Stimulated activated CD4-positive, alpha-beta T cell treated with anti-CD3 and anti-CD28 coated beads, Interleukin-15, amount 100 ng/mL, for 1 hour (primary cell): ENCODE data around the gene DTX2.
"Not testable (repeated sequence)": the region's sequence is repeated elsewhere in the genome, so short reads cannot be mapped to it uniquely, and the experiment has no call there.

ENCODE experiments used
- DNase-seq, 2 donors: peaks; one replicate each; pipeline ENCODE4 v3.0.0-alpha.2; 2020; ENCODE audit warnings: low read depth in 1 of 2, low spot score in 1 of 2

DTX2 gene

DNA sequence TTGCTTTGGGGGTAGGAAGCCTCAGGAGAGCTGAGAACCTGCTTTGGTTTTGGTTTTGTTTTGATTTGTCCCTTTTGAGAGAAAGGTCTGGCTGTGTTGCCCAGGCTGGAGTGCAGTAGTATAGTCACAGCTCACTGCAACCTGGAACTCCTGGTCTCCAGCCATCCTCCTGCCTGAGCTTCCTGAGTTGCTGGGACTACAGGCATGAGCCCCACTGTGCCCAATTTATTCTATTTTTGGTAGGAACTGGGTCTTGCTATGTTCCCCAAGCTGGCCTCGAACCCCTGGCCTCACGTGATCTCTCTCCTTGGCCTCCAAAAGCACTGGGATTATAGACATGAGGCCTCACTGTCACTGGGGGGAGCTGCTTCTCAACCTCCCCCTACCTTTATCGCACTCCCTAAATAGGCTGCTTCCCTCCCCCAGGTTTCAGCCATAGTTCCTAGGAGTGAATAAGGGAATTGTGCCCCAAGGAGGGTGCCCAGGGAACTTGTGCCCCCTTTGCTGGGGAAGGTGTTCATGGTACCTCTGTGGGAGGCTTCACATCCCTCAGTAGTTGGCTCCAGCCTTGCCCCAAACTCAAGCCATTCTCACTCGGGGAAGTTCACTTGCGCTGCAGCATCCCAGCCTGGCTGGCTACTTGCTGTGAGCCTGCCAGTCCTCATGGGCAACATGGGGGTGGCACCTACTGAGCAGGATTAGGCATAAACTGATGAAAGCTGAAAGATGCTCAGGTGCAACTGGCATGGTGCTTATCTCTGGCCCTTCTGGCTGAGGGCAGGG is 18.7 kb upstream of the DTX2 start:
- not testable (repeated sequence) for DNase-seq

DNA sequence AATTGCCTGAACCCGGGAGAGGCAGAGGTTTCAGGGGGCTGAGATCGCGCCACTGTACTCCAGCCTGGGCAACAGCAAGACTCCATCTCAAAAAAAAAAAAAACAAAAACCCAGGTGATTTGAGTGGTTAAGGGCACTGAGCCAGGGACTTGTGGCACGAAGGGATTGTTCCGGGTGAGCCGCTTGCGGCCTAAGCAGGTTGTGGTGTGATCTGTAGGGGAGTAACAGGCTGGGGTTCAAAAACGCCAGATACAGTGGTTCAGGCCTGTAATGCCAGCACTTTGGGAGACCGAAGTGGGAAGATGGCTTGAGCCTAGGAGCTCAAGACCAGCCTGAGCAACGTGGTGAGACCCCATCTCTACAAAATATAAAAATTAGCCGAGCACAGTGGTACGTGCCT is 17.7 kb upstream of the DTX2 start:
- DNase-seq = not testable (repeated sequence)

DNA sequence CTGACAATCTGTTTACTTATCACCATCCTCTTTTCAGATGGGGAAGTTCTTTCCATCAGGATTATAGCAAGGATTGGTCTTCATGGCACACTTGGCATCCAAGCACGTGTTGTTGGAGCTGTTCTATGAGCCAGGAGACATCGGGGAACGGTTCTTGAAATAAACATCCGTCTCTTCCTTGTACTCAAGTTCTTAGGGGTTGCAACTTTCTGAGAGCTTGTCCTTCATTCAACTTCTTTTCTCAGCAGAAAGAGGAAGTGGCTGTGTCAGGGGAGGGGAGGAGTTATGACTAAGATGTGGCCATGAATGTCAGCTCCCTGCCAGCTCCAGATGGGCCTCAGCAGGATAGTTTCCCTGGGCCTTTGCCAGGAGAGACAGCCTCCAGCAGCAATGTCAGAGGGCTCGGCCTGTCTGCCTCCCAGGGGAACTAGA is 15.9 kb upstream of the DTX2 start:
- DNase-seq = not testable (repeated sequence)

DNA sequence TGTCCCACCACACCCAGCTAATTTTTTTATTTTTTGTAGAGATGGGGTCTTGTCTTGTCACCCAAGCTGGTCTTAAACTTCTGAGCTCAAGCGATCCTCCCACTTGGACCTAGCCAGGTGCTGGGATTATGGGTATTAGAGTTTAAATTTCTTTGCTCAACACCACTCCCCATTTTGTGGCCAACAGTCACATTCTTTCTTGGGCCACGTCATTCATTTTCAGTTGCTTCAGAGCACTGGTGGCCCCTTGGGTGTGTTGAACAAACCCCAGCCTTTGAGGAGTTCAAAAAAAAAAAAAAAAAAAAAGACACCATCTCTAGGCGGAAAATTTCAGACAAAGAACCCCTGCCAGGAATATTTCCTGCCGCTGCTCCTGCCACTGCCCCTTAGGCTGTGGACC is 4.5 kb upstream of the DTX2 start:
- DNase-seq = not testable (repeated sequence)

DNA sequence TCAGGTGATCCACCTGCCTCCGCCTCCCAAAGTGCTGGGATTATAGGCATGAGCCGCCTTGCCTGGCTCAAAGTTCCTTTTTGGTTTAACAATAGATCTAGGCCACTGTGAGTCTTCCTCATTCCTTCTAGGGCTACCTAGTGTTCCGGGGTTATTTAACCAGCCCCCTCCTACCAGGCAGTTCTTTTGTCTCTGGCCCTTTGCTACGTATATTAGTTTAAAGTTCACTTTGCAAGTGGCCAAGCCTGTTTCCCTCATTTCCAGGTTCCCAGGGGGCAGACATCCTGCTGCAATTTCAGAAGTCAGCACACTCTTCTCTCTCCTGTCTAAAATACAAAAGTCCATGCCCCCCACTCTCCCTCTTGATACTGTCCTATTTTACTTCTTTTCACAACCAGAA is 3.0 kb upstream of the DTX2 start:
- DNase-seq = not testable (repeated sequence)

DNA sequence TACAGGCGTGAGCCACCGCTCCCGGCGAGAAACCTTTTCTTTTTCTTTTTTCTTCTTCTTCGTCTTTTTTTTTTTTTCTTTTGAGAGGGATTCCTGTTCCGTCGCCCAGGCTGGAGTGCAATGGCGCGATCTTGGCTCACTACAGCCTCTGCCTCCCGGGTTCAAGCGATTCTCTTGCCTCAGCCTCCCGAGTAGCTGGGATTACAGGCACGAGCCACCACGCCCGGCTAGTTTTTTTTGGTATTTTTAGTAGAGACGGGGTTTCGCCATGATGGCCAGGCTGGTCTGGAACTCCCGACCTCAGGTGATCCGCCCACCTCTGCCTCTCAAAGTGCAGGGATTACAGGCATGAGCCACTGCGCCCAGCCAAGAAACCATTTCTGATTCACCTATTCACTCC is 742 bp upstream of the DTX2 start:
- DNase-seq = not testable (repeated sequence)

DNA sequence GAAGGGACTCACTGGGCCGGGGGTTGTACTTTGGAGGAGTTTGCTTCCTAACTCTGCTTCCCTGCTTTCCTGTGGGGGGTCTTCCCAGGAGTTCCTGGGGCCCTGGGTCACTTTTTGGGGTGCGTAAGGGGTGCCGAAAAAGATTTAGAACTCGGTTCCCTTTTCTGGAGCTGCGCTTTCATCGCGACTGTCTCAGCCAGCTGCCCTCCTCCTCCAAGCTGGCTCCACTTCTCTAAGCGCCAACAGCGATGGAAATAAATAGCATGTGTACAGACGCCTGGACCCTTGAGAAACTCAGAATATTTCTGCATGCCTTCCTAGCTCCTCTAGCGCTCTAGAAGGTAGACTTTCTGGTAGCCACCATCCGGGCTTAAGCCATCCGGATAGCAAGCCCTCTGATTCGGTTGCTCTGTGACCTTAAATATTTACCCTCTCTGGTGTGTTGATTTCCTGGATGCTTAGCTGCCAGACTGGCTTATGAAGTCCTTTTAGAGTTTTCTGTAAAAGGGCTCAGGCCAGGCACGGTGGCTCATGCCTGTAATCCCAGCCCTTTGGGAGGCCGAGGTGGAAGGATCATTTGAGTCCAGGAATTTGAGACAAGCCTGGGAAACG is 868 bp downstream of the DTX2 start:
- not testable (repeated sequence) for DNase-seq

DNA sequence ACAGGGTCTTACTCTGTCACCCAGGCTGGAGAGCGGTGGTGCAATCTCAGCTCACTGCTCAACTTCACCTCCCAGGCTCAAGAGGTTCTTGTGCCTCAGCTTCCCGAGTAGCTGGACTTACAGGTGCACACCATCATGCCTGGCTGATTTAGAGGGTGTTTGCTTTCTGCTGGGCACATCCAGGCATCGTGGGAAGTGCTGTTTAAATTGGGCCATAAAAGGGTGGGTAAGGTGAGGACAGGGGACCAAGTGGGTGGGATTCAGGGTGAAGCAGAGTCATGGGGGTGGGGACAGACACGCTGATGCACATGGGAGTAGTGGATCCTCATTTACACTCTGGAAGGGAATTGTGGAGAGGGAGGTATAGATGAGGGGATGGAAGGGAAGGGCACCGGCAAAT is 3.5 kb downstream of the DTX2 start:
- not testable (repeated sequence) for DNase-seq

DNA sequence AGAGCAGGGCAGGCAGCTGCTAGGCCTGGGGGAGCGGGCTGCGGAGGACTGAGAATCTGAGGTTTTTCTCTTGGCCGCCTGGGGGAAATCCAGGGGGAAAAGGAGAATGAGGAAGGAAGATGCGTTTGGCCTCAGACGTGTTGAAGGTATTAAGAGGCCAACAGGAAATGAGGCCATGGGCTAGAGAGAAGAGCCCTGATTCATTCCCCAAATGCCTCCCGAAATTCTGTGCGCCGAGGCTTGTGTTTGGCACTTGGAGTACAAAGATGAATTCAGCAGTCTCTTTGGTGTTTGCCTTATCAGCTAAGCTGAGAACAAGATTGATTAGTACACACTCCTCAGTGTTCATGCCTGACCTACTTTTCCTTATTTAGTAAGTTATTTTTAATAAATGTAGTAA is 4.4 kb downstream of the DTX2 start:
- DNase-seq = not testable (repeated sequence)

DNA sequence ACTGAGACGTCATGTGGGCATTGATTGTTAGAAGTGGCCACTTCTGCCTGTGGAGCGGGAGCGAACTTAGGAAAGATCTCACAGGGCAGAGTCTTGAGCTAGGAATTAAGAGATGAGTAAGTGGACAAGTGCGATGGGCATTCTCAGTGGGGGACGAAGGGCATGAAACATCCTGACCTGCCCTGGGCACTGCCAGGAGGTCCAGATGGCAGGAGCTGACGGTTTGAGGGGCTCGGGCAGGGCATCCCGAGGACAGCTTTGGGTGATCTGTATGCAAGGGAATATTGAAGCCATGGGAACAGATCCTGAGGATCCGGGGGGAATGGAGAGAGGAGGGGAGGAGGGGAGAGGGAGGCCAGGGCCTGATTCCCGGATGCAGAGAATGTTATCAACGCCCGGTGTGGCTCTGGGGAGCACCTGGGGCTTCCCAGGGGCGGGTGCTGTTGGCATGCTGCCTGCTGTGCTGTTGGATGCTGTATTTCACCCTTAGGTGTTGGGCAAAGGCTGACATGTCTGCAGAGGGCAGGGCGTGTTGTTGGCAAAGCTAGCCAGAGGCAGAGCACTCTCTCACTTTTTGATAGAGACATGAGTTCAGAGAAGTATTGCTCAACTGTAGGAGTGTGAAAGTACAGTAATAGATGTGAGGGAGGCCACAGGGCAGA is 6.4 kb downstream of the DTX2 start:
- not testable (repeated sequence) for DNase-seq

DNA sequence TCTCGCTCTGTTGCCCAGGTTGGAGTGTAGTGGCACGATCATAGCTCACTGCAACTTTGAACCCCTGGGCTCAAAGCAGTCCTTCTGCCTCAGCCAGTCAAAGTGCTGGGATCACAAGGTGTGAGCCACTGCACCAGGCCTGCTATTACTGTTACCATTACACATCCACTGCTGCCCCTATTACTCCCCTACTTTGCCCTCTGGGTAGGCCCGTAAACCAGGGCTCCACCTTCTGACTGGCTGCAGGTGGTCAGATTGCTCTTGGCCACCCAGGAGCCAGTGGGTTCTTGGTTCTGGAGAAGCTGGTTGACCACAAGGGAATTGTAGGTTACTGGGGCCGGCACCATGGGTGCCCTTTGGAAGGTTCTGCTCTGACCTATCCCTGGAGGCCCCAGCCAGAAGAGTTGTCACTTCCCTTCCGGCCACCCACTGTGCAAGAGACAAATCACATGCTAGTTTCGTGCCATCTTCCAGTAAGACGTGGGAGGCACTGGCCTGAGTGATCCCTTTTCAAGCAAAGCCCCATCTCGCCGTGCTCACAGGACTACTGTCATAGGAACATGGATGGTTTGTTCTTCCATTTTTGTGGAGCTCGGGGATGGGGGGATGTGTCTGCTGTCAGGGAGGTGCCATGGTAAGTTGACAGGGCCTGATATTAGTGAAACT is 10.2 kb downstream of the DTX2 start:
- DNase-seq = not testable (repeated sequence)

DNA sequence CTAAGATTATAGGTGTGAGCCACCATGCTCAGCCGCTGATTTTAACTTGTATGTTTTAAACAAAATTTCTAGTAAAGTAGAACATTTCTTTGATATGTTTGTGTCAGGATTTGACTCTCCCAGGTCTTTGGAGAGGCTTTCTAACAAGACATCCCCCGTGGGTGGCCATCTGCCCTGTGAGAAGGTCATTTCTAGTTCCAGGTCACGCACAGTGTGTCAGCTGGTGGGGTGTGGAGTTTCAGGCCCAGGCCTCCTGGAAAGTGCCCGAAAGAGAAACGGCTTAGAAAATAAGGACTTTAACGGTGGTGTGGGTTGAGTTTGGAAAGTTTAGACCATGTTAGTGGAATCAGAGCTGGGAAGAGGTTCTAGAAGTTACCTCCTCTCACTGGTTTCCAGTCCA is 11.6 kb downstream of the DTX2 start:
- DNase-seq = not testable (repeated sequence)

DNA sequence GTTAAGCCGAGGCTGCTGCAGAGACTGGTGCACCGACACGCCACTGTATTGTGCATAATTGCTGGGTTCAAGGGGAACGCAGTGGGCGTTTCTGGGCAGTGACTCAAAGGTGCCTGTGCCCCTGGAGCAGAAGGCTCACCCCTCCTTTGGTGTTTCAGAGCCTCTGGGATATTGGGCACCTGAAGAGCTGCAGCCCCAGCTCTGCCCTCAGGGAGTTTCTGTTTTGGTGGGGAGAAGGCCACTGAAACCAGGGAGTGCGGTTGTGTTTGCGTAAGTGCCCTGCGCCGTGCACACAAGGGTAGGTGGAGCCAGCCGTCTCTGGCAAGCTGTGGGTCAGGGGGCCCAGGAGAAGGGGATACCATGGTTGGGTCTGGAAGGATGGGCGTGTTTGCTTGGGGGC is 14.8 kb downstream of the DTX2 start:
- not testable (repeated sequence) for DNase-seq

DNA sequence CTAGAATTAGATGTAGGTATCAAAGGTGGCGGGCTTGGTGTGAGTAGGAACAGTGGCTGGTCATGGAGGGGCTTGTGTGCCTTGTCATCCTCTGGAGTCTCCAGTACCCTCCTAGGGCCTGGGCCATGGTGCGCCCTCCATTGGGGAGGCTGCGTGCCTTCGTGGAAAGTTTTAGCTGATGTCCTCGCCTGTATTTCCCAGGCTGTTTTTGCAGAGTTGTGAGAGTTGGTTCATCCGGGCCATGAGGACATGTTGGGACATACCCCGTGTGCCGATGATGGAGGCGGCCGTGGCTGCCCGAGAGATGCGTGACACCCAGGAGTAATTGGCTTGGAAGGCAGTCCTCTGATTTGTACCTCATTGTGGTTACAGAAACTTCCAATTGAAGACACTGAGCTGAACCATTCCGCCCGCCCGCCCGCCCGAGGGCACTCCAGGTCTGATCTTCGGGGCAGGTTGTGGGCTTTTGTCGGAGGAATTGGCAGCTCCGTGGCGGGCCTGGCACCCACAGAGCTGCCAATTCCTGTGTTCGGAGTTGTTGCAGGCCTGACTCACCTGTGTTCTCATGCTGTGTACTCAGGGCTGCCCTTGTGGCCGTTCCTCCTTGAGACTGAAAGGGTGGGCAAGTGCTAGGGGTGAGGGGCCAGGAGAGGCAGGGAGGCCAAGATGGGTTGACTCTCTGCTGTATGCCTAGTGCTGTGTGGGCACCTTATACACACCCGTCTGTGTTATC is 15.4 kb downstream of the DTX2 start:
- DNase-seq = not testable (repeated sequence)

DNA sequence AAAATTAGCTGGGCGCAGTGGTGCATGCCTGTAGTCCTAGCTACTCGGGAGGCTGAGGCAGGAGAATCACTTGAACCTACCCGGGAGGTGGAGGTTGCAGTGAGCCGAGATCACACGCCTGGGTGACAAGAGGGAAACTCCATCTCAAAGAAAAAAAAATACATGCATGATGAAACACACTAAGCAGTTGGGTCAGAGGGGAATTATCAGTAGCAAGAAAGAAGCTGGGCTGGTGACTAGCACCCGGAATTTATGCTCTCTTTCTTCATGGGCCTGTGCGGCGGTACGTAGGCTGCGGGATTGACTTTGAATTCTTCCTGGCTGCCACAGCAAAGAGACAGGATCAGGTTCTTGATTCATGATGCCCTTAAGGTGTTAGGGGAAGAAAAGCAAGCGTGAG is 18.1 kb downstream of the DTX2 start:
- not testable (repeated sequence) for DNase-seq

DNA sequence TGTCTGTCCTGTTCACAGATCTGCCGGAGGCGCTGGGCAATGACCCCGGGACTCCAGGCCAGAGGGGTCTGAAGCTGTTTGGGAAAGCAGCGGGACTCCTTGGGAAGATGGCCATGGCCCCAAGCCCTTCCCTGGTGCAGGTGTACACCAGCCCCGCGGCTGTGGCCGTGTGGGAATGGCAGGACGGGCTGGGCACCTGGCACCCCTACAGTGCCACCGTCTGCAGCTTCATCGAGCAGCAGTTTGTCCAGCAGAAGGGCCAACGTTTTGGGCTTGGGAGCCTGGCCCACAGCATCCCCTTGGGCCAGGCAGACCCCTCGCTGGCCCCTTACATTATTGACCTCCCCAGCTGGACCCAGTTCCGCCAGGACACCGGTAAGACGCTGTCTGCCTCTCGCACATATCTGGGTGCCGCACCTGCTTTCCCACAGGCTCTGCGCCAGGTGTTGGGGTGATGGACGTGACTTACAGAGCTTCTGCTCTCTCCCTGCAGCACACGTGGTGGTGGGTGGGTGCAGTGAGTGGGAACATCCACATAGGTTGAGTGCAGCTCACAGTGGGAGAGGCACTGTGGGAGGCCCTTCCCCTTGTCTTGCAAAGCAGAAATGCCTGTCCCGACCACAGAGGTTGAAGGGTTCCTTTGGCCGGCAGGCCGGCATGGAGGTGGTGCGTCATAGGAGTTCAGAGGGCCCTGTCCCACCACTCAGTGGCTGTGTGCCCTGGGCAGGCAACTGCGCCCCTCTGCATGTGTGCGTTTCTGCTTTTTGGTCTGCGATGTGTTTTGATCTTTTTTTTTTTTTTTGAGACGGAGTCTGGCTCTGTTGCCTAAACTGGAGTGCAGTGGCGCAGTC is 19.1 kb downstream of the DTX2 start:
- DNase-seq = not testable (repeated sequence)

DNA sequence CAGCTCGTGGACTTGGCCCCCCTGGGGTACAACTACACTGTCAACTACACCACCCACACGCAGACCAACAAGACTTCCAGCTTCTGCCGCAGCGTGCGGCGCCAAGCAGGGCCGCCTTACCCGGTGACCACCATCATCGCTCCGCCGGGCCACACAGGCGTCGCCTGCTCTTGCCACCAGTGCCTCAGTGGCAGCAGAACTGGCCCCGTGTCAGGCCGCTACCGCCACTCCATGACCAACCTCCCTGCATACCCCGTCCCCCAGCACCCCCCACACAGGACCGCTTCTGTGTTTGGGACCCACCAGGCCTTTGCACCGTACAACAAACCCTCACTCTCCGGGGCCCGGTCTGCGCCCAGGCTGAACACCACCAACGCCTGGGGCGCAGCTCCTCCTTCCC is 21.2 kb downstream of the DTX2 start:
- DNase-seq = not testable (repeated sequence)

DNA sequence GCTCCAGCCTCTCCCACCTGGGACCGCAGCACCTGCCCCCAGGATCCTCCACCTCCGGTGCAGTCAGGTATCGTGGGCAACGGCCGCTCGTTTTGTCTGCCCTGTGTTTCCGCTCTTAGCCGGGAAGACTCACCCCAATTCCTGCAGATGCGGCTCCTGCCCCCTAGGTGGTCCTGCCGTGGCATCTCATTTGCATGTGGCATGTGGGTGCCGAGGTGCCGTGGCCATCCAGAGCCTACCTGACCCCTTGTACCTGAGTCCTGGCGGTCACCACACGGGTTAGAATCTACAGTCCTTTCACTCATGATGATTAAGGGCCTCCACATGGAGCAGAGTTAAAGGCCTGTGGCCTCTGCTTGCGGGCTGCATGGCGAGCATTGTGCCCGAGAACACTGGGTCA is 21.6 kb downstream of the DTX2 start:
- not testable (repeated sequence) for DNase-seq

DNA sequence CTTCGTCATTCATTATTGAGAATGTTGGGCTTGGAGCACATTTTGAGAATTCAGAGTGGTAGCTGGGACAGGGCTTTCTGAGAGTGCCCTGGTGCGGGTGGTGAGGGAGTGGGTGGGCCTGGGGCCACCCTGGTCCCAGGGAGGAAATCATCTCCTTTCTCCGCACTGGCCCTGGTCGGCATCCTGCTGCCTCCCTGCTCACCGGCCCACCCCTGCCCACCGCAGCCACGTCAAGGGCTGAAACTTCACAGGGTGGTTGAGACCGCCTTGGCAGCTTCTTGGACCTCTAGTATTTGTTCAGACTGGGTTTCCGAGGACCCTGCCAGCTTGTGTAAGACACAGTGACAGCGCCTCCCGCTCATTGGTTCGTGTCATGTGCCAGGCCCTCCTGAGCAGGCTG is 22.9 kb downstream of the DTX2 start:
- not testable (repeated sequence) for DNase-seq
